Panc1 (cell line): Measurements from ENCODE around the gene RANBP3.
"Not testable (repeated sequence)": the region's sequence is repeated elsewhere in the genome, so short reads cannot be mapped to it uniquely, and the experiment has no call there.

Experiments used
- CTCF ChIP-seq: fragments of 450-650 bp; IDR thresholded peaks from 2 replicates; pipeline ENCODE4 v1.5.1; 2017; ENCODE audit warnings: mild to moderate bottlenecking
- POLR2AphosphoS5 ChIP-seq: IDR thresholded peaks from 2 replicates; pipeline ENCODE4 v1.6.1; 2012; ENCODE audit warnings: mild to moderate bottlenecking, low read depth, low read length, moderate library complexity

GRCh38 chr19:6024756-6025155, 46.8 kb upstream of the RANBP3 start:
- not testable (repeated sequence) for TF ChIP-seq CTCF, POLR2AphosphoS5
